Heart left ventricle (tissue), 16 donors: ENCODE results near the gene CTPS1. TPM values are rescaled to one million over a fixed set of nuclear protein-coding genes. Genes with fewer than 3 reads are reported as not detected.

Experiments used
- ATAC-seq, 4 donors: fragments of 200-7000 bp; cut with Tn5 transposase; one replicate each; pipeline ENCODE4 v1.9.1; 2020 to 2022; ENCODE audit warnings: moderate library complexity in 4 of 4, mild to moderate bottlenecking in 3 of 4, moderate number of reproducible peaks in 1 of 4
- DNase-seq, 5 donors: peaks; one replicate each; pipeline ENCODE4 v3.0.0-alpha.2; 2020
- H3K27ac ChIP-seq, 12 donors: fragments of 200-600 bp; sonication (generic) in 4 of 12; one replicate each; pipeline versions ENCODE4 v1.5.0 to v1.8.0; 2016 to 2022; ENCODE audit warnings: mild to moderate bottlenecking in 2 of 12
- H3K27me3 ChIP-seq, 9 donors: fragments of 200-600 bp; sonication (generic) in 2 of 9; one replicate each; pipeline versions ENCODE4 v1.5.1 to v1.8.0; 2016 to 2022; ENCODE audit warnings: mild to moderate bottlenecking in 3 of 9
- H3K36me3 ChIP-seq, 9 donors: fragments of 200-600 bp; sonication (generic) in 2 of 9; one replicate each; pipeline versions ENCODE4 v1.5.0 to v1.8.0; 2018 to 2022; ENCODE audit warnings: mild to moderate bottlenecking in 2 of 9
- H3K4me1 ChIP-seq, 12 donors: fragments of 200-600 bp; sonication (generic) in 4 of 12; one replicate each; pipeline versions ENCODE4 v1.5.0 to v1.8.0; 2016 to 2022; ENCODE audit warnings: mild to moderate bottlenecking in 3 of 12
- H3K4me3 ChIP-seq, 12 donors: fragments of 200-600 bp; sonication (generic) in 4 of 12; one replicate each; pipeline versions ENCODE4 v1.5.0 to v1.8.0; 2017 to 2022; ENCODE audit warnings: mild to moderate bottlenecking in 9 of 12, moderate library complexity in 4 of 12
- H3K9me3 ChIP-seq, 12 donors: fragments of 200-600 bp; sonication (generic) in 4 of 12; one replicate each; pipeline versions ENCODE4 v1.5.0 to v1.8.0; 2016 to 2022; ENCODE audit warnings: mild to moderate bottlenecking in 1 of 12
- POLR2A ChIP-seq, 2 donors: fragments of 450-650 bp; IDR thresholded peaks; one replicate each; pipeline ENCODE4 v1.6.1; 2017; ENCODE audit warnings: antibody characterized with exemption in 2 of 2, mild to moderate bottlenecking in 2 of 2, moderate library complexity in 2 of 2
- WGBS, 4 donors: extraction: QIAGEN DNeasy Blood & Tissue Kit in 2 of 4; methylation state at CpG; one replicate each; pipeline versions ENCODE4 v1.1.5 to v1.1.7; 2013 to 2018; 5-methylcytosine and 5-hydroxymethylcytosine counted together
- intact Hi-C, 10 donors: fragments of 100-400 bp; cut with DNase I; formaldehyde crosslinking; loops; one replicate each; pipeline versions ENCODE4 v1.11.1 to v1.14.2; 2022
- polyA plus RNA-seq, 2 donors: library from polyadenylated mRNA; stranded (reverse); fragments of 200-250 nt; gene quantifications; one replicate each; pipeline ENCODE4 v1.2.3, GENCODE V29; 2013
- total RNA-seq, 9 donors: library from RNA; depleted of rRNA in 2 of 9; stranded (reverse); fragments of >200 nt in 2 of 9; fragmentation: NEBNext Ultra II Directional in 3 of 9; extraction: Animal tissue kit (Norgen Biotek cat#: 25700) in 3 of 9; gene quantifications; one replicate each; pipeline versions ENCODE4 v1.1.0 to v1.2.4, GENCODE V29; 2016 to 2023
- TF ChIP-seq, protein P1 (sequence below), 12 donors: fragments of 200-600 bp; sonication (generic) in 4 of 12; IDR thresholded peaks; one replicate each; pipeline versions ENCODE4 v1.5.0 to v1.8.0; 2018 to 2022; ENCODE audit warnings: antibody characterized with exemption in 12 of 12, mild to moderate bottlenecking in 5 of 12
- donor health status: ischemic (EF 13 %, LVEDD 7.1; RV severe dilation, severe dysfunction).
- donor health status: healthy with polysubstance abuse.
- donor health status: DM: no; HTN: yes; CAD: no.
- donor health status: DM: no; HTN: no; CAD: no.
- donor health status: ischemic (EF 25% LVEDD 6.9; RV normal size, moderate dysfunction).
- donor health status: ischemic (EF 25% LVEDD 5.7; RV mildly dilated, moderate dysfunction).
- donor health status: healthy.
- donor health status: DM: yes; HTN: yes; CAD: no.
- donor health status: ischemic (EF 35%, LVEDD 5.7; RV mildly dilated, moderate dysfunction).
- donor health status: nonischemic (EF 11% LVEDD 7.7; RV severe dilation, severe dysfunction).
- donor health status: DM: yes; HTN: yes; CAD: no.
- donor health status: PGD.
- donor health status: ischemic (EF 29% LVEDD 5.4; RV normal size, mild dysfunction).
- donor health status: nonischemic (EF 23%, LVEDD 6.1; RV moderate dilation, normal function).

CTPS1 gene
- total and polyA plus RNA-seq, 11 donors: 3.7 to 22.5 (median 7.4) TPM

DNA sequence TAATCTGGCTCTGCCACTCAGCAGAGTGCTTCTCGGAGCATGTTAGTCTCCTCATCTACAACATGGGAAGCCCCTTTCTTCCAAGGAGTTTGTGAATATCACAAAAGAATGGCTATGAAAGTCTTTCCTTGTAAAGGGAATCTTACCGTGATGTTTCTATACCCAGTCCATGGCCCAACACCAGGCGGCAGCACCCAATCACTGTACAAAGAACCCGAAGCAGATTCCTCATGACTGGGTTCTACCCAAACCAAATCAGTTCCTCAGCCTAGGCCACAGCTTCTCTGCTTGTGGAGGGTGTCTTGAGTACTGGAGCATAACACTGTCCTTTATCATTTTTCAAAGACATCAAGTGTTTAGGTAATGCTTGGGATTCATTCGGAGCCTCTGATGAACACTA, 58.6 kb downstream of the CTPS1 start:
- H3K36me3 ChIP-seq: peaks cover 0 to 89% (median 52%) of the 10 kb centered on the region in 9 donors
- TF ChIP-seq POLR2A (IDR thresholded peaks at IDR 0.05): no peak
- TF ChIP-seq, protein P1, sequence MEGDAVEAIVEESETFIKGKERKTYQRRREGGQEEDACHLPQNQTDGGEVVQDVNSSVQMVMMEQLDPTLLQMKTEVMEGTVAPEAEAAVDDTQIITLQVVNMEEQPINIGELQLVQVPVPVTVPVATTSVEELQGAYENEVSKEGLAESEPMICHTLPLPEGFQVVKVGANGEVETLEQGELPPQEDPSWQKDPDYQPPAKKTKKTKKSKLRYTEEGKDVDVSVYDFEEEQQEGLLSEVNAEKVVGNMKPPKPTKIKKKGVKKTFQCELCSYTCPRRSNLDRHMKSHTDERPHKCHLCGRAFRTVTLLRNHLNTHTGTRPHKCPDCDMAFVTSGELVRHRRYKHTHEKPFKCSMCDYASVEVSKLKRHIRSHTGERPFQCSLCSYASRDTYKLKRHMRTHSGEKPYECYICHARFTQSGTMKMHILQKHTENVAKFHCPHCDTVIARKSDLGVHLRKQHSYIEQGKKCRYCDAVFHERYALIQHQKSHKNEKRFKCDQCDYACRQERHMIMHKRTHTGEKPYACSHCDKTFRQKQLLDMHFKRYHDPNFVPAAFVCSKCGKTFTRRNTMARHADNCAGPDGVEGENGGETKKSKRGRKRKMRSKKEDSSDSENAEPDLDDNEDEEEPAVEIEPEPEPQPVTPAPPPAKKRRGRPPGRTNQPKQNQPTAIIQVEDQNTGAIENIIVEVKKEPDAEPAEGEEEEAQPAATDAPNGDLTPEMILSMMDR (IDR thresholded peaks at IDR 0.05): peak in 3 of 12 donors; percentile 14 to 25 (median 14)
- H3K27me3 ChIP-seq: no peaks in the 10 kb centered on the region
- H3K4me3 ChIP-seq: no peak overlapping the region
- 91 to 96% (median 95%) methylated on average over 5 of the region's 5 CpGs for WGBS, 4 donors
- H3K27ac ChIP-seq: no peak overlapping the region
- H3K9me3 ChIP-seq: no peaks in the 10 kb centered on the region
- no peak for DNase-seq
- intact Hi-C loops: no loop called here
- H3K4me1 ChIP-seq: peaks cover 0 to 5% (median 0%) of the 10 kb centered on the region in 12 donors
- ATAC-seq: no peak

DNA sequence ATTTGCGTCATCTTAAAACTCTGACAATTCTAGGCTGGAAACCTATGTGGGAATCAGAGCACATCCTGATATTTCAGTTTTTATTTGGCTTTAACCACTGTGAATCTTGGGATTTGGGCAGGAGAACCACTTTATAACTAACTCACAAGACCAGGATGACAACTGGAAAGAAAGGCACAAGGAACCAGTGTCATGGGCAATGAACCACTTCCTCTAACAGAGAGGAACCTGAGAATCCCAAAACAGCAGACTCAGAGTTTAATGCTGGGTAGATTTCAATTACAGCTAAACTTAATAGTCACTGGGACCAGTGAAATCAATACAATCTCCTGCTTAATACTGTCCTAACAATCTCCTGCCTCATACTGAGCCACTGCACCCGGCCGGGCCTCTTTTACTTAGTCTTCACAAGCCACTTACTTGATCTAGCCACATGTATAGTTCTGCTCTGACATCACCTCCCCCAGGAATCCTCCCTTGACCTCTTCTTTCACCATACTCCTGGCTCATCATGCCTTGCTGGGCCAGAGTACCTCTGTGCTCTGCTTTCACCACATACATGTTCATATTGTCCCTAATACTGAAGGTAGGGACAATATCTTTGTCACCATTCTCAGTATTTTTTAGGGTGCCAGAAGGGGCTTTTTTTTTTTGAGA, 62.2 kb downstream of the CTPS1 start:
- Histone ChIP-seq H3K4me3 (no peak overlapping the region), H3K27ac (no peak overlapping the region), H3K9me3 (no peaks in the 10 kb centered on the region), H3K36me3 (peaks cover 0 to 69% (median 32%) of the 10 kb centered on the region in 9 donors), H3K27me3 (no peaks in the 10 kb centered on the region), H3K4me1 (peaks cover 0 to 30% (median 26%) of the 10 kb centered on the region in 12 donors)
- ATAC-seq: no peak
- DNase-seq: no peak
- WGBS, 4 donors: 92 to 95% (median 93%) methylated on average over 3 of the region's 3 CpGs
- intact Hi-C loops: loop anchor here in 3 of 10 donors (10.0 kb wide), 4 partner anchors 63 to 203 kb away; partner anchors contain the start of gene SCMH1 (in 1 of the 3)
- TF ChIP-seq, protein P1 (IDR thresholded peaks at IDR 0.05): no peak
- no peak for TF ChIP-seq POLR2A (IDR thresholded peaks at IDR 0.05)

DNA sequence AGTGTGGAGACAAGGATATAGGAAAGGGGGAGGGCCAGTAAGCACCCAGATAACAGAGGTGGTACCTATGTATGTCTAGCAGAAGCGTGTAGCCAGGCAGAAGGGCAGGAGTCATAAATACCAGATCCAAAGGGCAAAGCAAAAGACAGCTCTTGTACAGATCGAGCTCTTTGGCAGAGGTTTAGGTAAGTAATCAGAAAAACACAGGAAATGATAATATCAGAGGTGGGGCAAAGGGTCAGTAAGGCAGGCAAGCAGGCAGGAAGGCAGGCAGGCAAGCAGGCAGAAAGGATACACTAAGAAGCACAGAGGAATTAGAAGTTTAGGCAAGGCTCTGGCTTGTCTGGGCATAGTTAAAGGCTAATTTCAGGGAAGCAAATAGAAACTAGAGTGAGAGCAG, 64.7 kb downstream of the CTPS1 start:
- intact Hi-C loops: loop anchor here in 3 of 10 donors (10.0 kb wide), 4 partner anchors 61 to 201 kb away; partner anchors contain the start of gene SCMH1 (in 1 of the 3)
- no peak overlapping the region for H3K4me3 ChIP-seq
- WGBS, 4 donors: 44 to 64% (median 49%) methylated on average over 2 of the region's 2 CpGs
- no peak for DNase-seq
- peaks cover 0 to 34% (median 26%) of the 10 kb centered on the region in 12 donors for H3K4me1 ChIP-seq
- no peaks in the 10 kb centered on the region for H3K27me3 ChIP-seq
- peak overlapping the region in 3 of 12 donors; percentile 6 to 18 (median 8) for H3K27ac ChIP-seq
- ATAC-seq: peak in 2 of 4 donors; percentile 12 to 34
- no peak for TF ChIP-seq POLR2A (IDR thresholded peaks at IDR 0.05)
- TF ChIP-seq, protein P1 (IDR thresholded peaks at IDR 0.05): no peak
- H3K36me3 ChIP-seq: peaks cover 0 to 64% (median 31%) of the 10 kb centered on the region in 9 donors
- H3K9me3 ChIP-seq: no peaks in the 10 kb centered on the region

DNA sequence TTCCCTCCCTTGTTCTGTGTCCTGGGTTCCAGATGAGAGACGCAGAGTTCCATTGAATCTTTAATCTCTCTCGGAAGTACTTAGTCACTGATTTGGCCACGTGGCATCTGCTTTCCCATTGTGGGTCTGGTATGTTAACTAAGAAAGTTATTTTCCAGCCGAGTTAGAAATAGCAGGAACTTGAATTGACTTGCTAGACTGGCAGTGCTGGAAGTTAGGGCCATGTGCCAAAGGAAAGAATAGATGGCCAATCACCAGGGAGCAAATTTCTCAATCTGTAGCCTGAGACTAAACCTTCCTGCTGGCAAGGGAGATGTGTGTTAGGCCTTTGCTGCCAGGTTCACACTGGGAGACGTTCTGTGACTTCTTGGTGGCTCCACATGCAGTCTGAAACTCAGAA, 66.2 kb downstream of the CTPS1 start:
- 19 to 28% (median 24%) methylated on average over 5 of the region's 5 CpGs for WGBS, 4 donors
- Histone ChIP-seq H3K27me3 (no peaks in the 10 kb centered on the region), H3K4me3 (peak overlapping the region in 1 of 12 donors; percentile 1), H3K4me1 (peaks cover 0 to 34% (median 26%) of the 10 kb centered on the region in 12 donors), H3K36me3 (peaks cover 0 to 61% (median 31%) of the 10 kb centered on the region in 9 donors), H3K9me3 (no peaks in the 10 kb centered on the region), H3K27ac (peak overlapping the region in 11 of 12 donors; percentile 25 to 74 (median 58))
- intact Hi-C loops: loop anchor here in 3 of 10 donors (10.0 kb wide), 4 partner anchors 59 to 199 kb away; partner anchors contain the start of gene SCMH1 (in 1 of the 3)
- peak; percentile 72 to 90 (median 84) for ATAC-seq
- TF ChIP-seq POLR2A (IDR thresholded peaks at IDR 0.05): no peak
- TF ChIP-seq, protein P1 (IDR thresholded peaks at IDR 0.05): no peak
- peak in 4 of 5 donors; percentile 36 to 74 (median 43) for DNase-seq
